H1 (cell line): Measurements from ENCODE around the gene CTIF. TPM values are rescaled to one million over a fixed set of nuclear protein-coding genes. Genes with fewer than 3 reads are reported as not detected.
A peak's percentile ranks its signal among the peaks of the same experiment; 100 is the strongest.

Experiments used
- BCL11A ChIP-seq, 2 experiments: IDR thresholded peaks; one replicate each; pipeline ENCODE4 v1.6.1; 2011; ENCODE audit warnings: low read depth in 2 of 2, low read length in 2 of 2, mild to moderate bottlenecking in 2 of 2
- CEBPB ChIP-seq: IDR thresholded peaks from 2 replicates; pipeline ENCODE4 v1.6.1; 2012; ENCODE audit warnings: low read depth, low read length
- CHD1 ChIP-seq: IDR thresholded peaks from 2 replicates; pipeline ENCODE4 v1.6.1; 2012; ENCODE audit warnings: low read depth, low read length, improper control_type of control experiment
- FOSL1 ChIP-seq: IDR thresholded peaks from 2 replicates; pipeline ENCODE4 v1.6.1; 2011; ENCODE audit warnings: mild to moderate bottlenecking, low read depth, low read length, moderate library complexity; ENCODE audit not compliant: insufficient read depth
- JUND ChIP-seq: IDR thresholded peaks from 2 replicates; pipeline ENCODE4 v1.6.1; 2011; ENCODE audit warnings: mild to moderate bottlenecking, improper control_type of control experiment, low read length
- MAFK ChIP-seq: IDR thresholded peaks from 2 replicates; pipeline ENCODE4 v1.6.1; 2012; ENCODE audit warnings: low read depth, mild to moderate bottlenecking, improper control_type of control experiment, low read length
- RAD21 ChIP-seq, 2 experiments: IDR thresholded peaks in 1 of 2; conservative IDR thresholded peaks in 1 of 2; 2 replicates each; pipeline ENCODE4 v1.6.1; 2011; ENCODE audit warnings: low read depth in 2 of 2, low read length in 2 of 2, improper control_type of control experiment in 1 of 2, inconsistent platforms in 1 of 2, mild to moderate bottlenecking in 1 of 2, moderate library complexity in 1 of 2
- SAP30 ChIP-seq: fragments of 300-600 bp; sonication (generic); IDR thresholded peaks from 2 replicates; pipeline ENCODE4 v1.7.1; 2012; ENCODE audit warnings: low read length, moderate library complexity, mild to moderate bottlenecking, inconsistent platforms; ENCODE audit not compliant: insufficient read depth, insufficient replicate concordance
- SIN3A ChIP-seq, 2 experiments: IDR thresholded peaks in 1 of 2; conservative IDR thresholded peaks in 1 of 2; 2 replicates each; pipeline ENCODE4 v1.6.1; 2011 to 2012; ENCODE audit warnings: low read length in 2 of 2, improper control_type of control experiment in 1 of 2, low read depth in 1 of 2, mild to moderate bottlenecking in 1 of 2
- SIRT6 ChIP-seq: IDR thresholded peaks from one replicate; pipeline ENCODE4 v1.7.1; 2012; ENCODE audit warnings: low read length, inconsistent platforms
- TCF12 ChIP-seq: IDR thresholded peaks from 2 replicates; pipeline ENCODE4 v1.6.1; 2011; ENCODE audit warnings: low read depth, mild to moderate bottlenecking, low read length
- TEAD4 ChIP-seq: IDR thresholded peaks from 2 replicates; pipeline ENCODE4 v1.6.1; 2012; ENCODE audit warnings: low read depth, low read length, inconsistent platforms, mixed read lengths
- polyA plus RNA-seq, 7 experiments: library from polyadenylated mRNA; depleted of rRNA in 3 of 7; stranded (reverse) in 5 of 7; unstranded in 2 of 7; fragments of >200 nt in 5 of 7; fragments of 200-250 nt in 2 of 7; gene quantifications; 1 replicate in 5 of 7; 2 replicates in 1 of 7; 4 replicates in 1 of 7; pipeline versions ENCODE4 v1.2.1 to v1.2.3, GENCODE V29; 2011 to 2013; ENCODE audit warnings: missing spikeins in 2 of 7, mixed read lengths in 2 of 7
- total RNA-seq: library from RNA; stranded (reverse); fragmentation: NEBNext Ultra II Directional; extraction: Animal tissue kit (Norgen Biotek cat#: 25700); gene quantifications from 2 replicates; pipeline ENCODE4 v1.2.1, GENCODE V29; 2021
- TF ChIP-seq, protein P1 (sequence below): IDR thresholded peaks from 2 replicates; pipeline ENCODE4 v1.6.1; 2012; ENCODE audit warnings: low read length, inconsistent platforms

Gene CTIF
- total and polyA plus RNA-seq, 2 of the 8 experiments (the other 6 are each of a cell fraction or from before 2014, with no cell fraction given) = 9.0 to 17.8 TPM

GRCh38 chr18:48889115-48889941, 350.5 kb downstream of the CTIF start (continued):
- TF ChIP-seq TCF12 (no peak), SIRT6 (no peak), CHD1 (no peak), JUND (no peak), MAFK (no peak), SAP30 (no peak), RAD21 (IDR thresholded peaks at IDR 0.05 in 1 of 2, conservative IDR thresholded peaks at IDR 0.05 in 1 of 2; ENCODE audit: low read depth in 2 of 2, low read length in 2 of 2) (peak in 1 of 2 experiments; percentile 10; a peak in 1 of 4 replicates), CEBPB (no peak), TEAD4 (peak; percentile 77), FOSL1 (no peak), BCL11A (IDR thresholded peaks at IDR 0.05; ENCODE audit: low read depth in 2 of 2, low read length in 2 of 2) (no peak), SIN3A (conservative IDR thresholded peaks at IDR 0.05 in 1 of 2, IDR thresholded peaks at IDR 0.05 in 1 of 2; ENCODE audit: low read depth in 1 of 2, low read length in 2 of 2) (no peak)
- TF ChIP-seq, protein P1, sequence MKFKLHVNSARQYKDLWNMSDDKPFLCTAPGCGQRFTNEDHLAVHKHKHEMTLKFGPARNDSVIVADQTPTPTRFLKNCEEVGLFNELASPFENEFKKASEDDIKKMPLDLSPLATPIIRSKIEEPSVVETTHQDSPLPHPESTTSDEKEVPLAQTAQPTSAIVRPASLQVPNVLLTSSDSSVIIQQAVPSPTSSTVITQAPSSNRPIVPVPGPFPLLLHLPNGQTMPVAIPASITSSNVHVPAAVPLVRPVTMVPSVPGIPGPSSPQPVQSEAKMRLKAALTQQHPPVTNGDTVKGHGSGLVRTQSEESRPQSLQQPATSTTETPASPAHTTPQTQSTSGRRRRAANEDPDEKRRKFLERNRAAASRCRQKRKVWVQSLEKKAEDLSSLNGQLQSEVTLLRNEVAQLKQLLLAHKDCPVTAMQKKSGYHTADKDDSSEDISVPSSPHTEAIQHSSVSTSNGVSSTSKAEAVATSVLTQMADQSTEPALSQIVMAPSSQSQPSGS = no peak
